ENCODE data around the gene CD99L2.

The CD99L2 gene

DNA sequence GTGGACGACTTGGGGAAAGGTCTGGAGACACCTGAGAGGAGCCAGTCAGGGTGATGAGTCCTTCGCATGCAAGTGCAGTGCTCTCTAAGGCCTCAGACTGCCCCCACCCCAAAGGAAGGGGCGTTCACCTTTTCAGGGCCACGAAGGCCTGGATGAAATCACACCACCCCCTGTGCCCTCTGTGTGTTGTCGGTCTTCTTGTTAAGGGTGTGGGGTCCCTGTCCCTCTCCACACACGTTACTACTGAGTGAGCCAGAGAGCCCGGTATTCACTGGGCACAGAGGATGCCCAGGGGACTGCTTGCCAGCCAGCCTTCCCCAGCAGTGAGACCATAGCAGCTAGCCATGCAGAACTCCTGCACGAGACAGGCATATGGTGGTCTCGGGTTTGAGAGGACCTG lies 133.2 kb downstream of the CD99L2 start (continued):
- TF ChIP-seq, protein P1, sequence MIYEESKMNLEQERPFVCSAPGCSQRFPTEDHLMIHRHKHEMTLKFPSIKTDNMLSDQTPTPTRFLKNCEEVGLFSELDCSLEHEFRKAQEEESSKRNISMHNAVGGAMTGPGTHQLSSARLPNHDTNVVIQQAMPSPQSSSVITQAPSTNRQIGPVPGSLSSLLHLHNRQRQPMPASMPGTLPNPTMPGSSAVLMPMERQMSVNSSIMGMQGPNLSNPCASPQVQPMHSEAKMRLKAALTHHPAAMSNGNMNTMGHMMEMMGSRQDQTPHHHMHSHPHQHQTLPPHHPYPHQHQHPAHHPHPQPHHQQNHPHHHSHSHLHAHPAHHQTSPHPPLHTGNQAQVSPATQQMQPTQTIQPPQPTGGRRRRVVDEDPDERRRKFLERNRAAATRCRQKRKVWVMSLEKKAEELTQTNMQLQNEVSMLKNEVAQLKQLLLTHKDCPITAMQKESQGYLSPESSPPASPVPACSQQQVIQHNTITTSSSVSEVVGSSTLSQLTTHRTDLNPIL (CRISPR knock-in tag; IDR thresholded peaks at IDR 0.05; ENCODE audit: low read depth) = no peak

DNA sequence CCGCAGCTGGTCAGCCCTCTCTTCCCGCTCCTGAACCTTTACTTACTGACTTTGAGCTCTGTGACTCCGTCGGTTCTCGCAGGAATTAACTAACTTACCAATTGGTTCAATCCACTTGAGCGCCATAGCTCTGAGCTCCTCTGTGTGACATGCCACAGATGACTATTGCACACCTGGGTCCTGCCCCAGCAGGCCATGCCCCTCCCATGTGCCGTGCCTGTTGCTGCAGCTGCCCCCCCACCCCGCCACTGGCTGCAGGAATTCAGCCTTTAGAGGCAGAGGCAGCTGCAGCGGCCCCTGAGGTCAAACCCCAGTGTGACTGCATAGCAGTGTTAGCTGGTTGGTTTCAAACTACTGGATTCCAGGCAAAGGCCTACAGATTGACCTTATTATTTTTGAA lies 134.7 kb downstream of the CD99L2 start:
- ATAC-seq = no peak
- no peak for TF ChIP-seq ZNF565 (CRISPR knock-in tag; conservative IDR thresholded peaks at IDR 0.05; ENCODE audit: low read depth)

- ATAC-seq = no peak
- TF ChIP-seq ISL1 (CRISPR knock-in tag; IDR thresholded peaks at IDR 0.05) (no peak), OSR1 (CRISPR knock-in tag; IDR thresholded peaks at IDR 0.05) (no peak), ZNF70 (CRISPR knock-in tag; IDR thresholded peaks at IDR 0.05) (no peak), PPARA (CRISPR knock-in tag; IDR thresholded peaks at IDR 0.05; ENCODE audit: borderline replicate concordance) (no peak), ARNTL (CRISPR knock-in tag; IDR thresholded peaks at IDR 0.05; ENCODE audit: borderline replicate concordance, low read depth) (no peak), TCF4 (CRISPR knock-in tag; IDR thresholded peaks at IDR 0.05; ENCODE audit: borderline replicate concordance) (no peak), ZFP30 (CRISPR knock-in tag; IDR thresholded peaks at IDR 0.05) (no peak), BACH2 (CRISPR knock-in tag; IDR thresholded peaks at IDR 0.05; ENCODE audit: borderline replicate concordance) (no peak), ZNF8 (CRISPR knock-in tag; IDR thresholded peaks at IDR 0.05) (no peak), ZFP3 (CRISPR knock-in tag; IDR thresholded peaks at IDR 0.05) (no peak), SNAI2 (CRISPR knock-in tag; IDR thresholded peaks at IDR 0.05) (no peak), ZNF565 (CRISPR knock-in tag; conservative IDR thresholded peaks at IDR 0.05; ENCODE audit: low read depth) (no peak)
- TF ChIP-seq, protein P2, sequence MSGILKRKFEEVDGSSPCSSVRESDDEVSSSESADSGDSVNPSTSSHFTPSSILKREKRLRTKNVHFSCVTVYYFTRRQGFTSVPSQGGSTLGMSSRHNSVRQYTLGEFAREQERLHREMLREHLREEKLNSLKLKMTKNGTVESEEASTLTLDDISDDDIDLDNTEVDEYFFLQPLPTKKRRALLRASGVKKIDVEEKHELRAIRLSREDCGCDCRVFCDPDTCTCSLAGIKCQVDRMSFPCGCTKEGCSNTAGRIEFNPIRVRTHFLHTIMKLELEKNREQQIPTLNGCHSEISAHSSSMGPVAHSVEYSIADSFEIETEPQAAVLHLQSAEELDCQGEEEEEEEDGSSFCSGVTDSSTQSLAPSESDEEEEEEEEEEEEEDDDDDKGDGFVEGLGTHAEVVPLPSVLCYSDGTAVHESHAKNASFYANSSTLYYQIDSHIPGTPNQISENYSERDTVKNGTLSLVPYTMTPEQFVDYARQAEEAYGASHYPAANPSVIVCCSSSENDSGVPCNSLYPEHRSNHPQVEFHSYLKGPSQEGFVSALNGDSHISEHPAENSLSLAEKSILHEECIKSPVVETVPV (CRISPR knock-in tag; IDR thresholded peaks at IDR 0.05) = no peak
Measured at GRCh38 chrX:150763303-150763797, 135.1 kb downstream of the CD99L2 start.

DNA sequence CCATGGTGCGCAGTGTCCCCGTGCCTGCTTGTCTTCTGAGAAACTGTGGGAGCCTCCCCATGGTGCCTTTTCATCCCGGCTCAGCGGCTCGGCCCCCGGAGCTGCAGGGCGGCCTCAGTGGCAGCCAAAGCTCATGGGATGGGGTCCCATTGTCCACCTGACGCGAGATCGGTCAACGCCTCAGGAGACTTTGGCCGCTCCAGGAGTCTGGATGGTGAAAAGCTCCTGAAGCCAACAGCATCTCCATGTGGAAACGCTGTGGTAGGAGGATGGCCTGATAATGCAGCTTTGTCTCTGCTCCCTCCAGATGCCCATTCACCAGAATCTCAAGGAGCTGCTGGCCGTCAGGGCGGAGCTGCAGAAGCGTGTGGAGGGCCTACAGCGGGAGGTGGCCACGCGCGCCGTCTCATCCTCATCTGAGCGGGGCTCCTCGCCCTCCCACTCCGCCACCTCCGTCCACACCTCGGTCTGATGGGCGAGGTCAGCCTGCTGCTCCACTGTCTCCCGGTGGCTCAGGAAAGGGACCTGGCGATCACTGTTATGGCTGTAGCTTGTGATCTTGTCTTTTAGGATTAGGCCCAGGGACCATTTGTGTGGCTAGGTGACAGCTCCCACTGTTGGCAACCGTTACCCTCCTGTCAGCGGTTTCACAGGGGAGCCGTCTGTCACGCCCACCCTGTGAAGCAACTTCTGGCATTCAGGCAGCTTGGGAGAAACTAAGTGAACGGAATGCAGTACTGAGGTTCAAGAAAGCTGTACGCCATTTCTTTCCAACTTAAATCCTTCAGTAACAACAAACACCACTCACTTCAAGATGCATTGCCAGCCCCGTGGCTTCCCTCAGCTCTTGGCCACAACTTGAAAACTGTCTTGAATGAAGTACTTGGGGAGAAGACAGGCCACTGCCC lies 136.0 kb downstream of the CD99L2 start:
- TF ChIP-seq TSHZ2 (CRISPR knock-in tag; IDR thresholded peaks at IDR 0.05) (no peak), ISL1 (CRISPR knock-in tag; IDR thresholded peaks at IDR 0.05) (no peak), ZC3H10 (CRISPR knock-in tag; IDR thresholded peaks at IDR 0.05) (no peak), BACH2 (CRISPR knock-in tag; IDR thresholded peaks at IDR 0.05; ENCODE audit: borderline replicate concordance) (no peak), RARB (CRISPR knock-in tag; IDR thresholded peaks at IDR 0.05) (no peak), ZNF8 (CRISPR knock-in tag; IDR thresholded peaks at IDR 0.05) (no peak), ESRRG (CRISPR knock-in tag; IDR thresholded peaks at IDR 0.05) (no peak), ZFP3 (CRISPR knock-in tag; IDR thresholded peaks at IDR 0.05) (no peak), ZFP30 (CRISPR knock-in tag; IDR thresholded peaks at IDR 0.05) (no peak), OSR1 (CRISPR knock-in tag; IDR thresholded peaks at IDR 0.05) (no peak), ZNF70 (CRISPR knock-in tag; IDR thresholded peaks at IDR 0.05) (no peak), POU6F1 (CRISPR knock-in tag; IDR thresholded peaks at IDR 0.05; ENCODE audit: borderline replicate concordance, low read depth) (no peak), TCF4 (CRISPR knock-in tag; IDR thresholded peaks at IDR 0.05; ENCODE audit: borderline replicate concordance) (no peak), ARNTL (CRISPR knock-in tag; IDR thresholded peaks at IDR 0.05; ENCODE audit: borderline replicate concordance, low read depth) (no peak), PPARA (CRISPR knock-in tag; IDR thresholded peaks at IDR 0.05; ENCODE audit: borderline replicate concordance) (no peak), CSDC2 (CRISPR knock-in tag; IDR thresholded peaks at IDR 0.05) (no peak), SNAI2 (CRISPR knock-in tag; IDR thresholded peaks at IDR 0.05) (no peak)
- TF ChIP-seq, protein P1 (CRISPR knock-in tag; IDR thresholded peaks at IDR 0.05; ENCODE audit: low read depth) = no peak
- TF ChIP-seq, protein P2 (CRISPR knock-in tag; IDR thresholded peaks at IDR 0.05) = no peak
- ATAC-seq = no peak
